ENCODE results near the gene ACBD6.

ACBD6 gene

DNA sequence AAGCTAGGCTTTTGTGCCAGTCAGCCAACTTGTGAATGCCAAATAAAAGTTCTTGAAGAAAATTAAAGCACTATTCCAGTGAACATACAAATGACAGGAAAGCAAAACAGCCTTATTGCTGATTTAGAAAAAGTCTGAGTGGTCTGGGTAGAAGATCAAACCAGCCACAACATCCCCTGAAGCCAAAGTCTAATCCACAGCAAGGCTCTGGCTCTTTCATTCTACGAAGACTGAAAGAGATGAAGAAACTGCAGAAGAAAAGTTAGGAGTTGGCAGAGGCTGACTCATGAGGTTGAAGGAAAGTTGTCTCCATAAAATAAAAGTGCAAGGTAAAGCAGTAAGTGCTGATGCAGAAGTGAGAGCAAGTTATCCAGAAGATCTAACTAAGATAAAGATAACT lies 206.4 kb downstream of the ACBD6 start:
- DNase-seq (ENCODE audit: low read depth), result no peak

DNA sequence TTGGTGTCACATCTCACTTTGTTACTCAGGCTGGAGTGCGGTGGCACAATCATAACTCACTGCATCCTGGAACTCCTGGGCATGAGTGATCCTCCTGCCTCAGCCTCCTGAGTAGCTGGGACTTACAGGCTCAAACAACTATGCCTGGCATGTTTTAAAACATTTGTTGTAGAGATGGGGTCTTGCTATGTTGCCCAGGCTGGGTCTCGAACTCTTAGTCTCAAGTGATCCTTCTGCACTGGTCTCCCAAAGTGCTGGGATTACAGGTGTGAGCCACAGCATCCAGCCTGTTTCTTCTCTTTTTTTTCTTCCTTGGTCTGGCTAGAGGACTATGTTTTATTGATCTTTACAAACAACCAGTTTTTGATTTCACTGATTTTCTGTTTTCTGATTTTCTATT lies 207.7 kb downstream of the ACBD6 start:
- DNase-seq (ENCODE audit: low read depth), result no peak

DNA sequence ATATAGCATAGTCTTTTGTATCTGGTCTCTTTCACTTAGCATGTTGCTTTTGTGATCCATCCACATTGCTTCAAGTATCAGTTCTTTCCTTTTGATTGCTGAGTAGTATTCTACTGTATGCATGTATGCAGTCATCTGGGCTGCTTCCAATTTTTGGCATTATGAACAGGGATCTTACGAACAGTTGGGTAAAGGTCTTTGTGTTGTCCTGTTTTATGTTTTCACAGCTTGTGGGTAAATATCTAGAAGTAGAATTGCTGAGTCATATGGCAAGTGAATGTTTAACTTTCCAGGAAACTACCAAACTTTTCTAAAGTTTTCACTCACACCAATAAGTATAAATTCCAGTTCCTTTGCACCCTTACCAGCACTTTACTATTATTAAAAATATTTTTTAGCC lies 211.4 kb downstream of the ACBD6 start:
- no peak for DNase-seq (ENCODE audit: low read depth)

DNA sequence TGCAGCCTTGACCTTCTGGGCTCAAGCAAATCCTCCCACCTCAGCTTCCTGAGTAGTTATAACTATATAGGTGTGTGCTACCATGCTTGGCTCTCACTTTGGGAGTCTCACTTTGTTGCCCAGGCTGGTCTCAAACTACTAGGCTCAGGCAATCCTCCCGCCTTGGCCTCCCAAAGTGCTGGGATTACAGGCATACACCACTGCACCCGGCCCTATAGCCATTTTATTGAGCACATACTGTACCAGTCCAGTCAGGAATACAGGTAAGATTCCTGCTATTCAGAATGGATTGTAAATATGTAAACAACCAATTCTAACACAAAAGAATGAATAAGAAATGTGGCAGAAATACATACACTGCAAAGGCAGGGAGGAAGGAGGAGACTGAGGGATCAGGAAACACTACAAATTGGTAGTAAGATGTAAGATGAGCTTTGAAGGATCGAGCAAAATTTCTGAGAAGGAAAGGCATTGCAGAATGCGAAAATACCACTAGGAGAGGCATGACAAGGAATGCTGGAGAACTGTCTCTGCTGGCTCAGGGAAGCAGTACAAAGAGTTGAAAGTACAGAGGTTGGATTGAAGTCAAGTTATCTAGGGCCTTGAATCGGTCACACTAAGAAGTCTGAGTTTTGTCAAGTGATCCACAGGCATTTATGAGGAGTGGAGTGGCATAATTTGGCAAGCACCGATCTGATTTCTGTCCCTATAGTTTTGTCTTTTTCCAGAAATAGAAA lies 211.9 kb downstream of the ACBD6 start:
- no peak for DNase-seq (ENCODE audit: low read depth)

DNA sequence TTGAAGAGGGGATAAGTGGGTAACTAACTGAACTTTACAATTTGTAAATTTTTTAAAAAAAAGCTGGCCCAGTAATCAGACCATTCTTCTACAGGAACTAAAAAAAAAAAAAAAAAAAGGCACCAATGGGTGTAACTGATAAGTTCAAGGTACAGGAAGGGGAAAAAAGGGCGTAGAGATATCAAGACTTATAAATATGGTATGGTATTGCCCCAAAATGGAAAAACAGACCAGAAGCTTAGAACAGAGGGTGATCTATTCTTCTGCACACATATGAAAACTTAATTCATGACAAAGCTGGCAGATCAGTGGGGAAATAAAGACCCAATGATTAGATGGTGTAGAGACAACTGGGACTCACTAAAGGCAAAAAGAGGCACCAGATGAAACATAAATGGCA lies 213.4 kb downstream of the ACBD6 start:
- DNase-seq (ENCODE audit: low read depth), result no peak

DNA sequence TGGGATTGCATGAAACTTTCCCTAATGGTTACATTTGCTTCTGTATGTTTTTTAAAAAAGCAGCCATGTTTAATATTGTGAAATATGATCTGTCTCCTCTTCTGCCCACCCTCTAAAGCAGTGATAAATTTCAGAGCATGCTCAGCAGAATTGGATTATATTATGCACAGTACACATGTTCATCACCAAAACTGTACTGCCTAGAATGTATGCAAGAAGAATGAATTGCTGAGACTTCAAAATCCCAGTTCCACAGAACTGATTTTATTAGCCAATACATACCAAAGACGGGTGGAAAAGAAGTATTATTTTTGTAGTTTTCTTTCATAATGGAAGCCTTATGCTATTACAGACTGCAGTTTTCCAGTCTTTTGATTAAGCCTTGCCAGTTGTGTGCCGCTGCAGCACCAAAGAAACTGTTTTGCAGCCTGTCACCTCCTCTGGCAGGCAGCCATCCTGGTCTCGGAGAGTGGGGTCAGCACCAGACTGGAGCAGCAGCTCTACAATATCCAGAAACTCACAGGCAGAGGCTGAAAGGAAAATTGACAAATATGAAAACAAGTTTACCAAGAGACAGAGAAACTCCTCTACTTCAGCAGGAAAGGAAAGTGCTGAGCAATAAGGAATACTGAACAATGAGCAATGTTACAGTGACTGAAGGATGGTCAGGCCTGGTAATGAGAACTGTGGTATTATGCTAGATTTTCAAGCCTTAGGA lies 214.2 kb downstream of the ACBD6 start:
- no peak for DNase-seq (ENCODE audit: low read depth)

DNA sequence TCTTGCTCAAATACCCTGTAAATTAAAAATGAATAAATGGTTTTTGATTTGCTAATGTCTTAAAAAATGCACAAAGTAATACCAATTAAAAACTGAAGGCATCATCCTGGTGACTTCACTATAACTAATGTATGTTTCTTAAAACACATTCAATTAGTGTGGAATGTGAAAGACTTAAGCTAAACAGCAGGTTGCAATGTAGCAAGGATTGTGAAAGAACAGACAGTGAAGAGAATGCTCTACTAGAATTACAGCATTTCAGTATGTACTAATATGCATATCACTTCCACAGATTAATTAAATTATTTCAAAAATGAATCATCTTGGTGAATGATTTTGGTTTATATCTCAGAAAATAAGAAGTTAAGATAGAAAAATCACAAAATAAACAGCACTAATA lies 216.0 kb downstream of the ACBD6 start:
- DNase-seq (ENCODE audit: low read depth), result no peak

DNA sequence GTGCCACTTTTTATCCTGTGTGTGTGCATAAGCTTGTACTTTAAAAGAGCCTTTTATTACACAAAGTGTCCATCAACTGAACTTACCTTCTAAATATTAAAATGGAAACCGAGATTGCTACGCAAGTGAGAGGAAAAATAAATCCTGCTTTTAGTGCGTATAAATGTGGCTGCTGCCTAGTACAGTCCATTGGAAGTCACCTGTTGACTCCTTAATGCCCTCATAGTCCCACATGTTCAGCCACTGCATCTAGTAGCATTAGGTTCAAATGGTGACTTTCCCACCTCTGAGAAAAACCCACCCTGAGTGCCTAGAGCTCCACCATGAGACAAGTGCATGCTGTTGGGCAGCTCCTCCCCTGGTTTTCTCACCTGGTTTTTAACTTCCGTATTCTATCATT lies 219.3 kb downstream of the ACBD6 start:
- no peak for DNase-seq (ENCODE audit: low read depth)

DNA sequence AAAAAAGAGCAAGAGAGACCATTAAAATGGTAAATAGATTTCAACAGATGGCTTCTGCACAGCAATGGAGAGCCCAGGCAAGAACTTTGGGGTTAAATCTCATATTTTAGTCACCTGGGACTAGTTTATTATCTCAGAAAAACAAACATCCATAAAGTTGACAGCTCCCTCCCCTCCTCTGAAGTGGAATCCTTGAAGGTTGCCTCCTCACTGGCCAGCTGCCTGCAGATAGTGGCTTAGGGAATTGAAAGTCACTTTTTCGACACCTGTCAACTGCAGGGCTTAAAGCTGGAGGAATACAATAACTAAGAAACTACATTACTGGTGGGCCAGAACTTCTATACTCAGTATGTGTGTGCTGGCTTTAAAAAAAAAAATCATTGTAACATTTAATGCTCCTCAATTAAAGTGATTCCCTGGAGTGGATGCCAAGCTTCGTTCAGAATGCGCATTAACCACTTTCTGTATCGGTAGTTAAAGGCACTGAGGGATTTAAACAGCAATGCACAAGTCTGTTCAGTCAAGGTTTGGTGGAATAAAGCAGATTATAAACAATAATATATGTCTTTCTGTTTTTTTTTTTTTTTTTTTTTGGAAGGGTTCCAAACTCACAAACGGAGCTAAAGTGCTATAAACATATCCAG lies 219.9 kb downstream of the ACBD6 start:
- no peak for DNase-seq (ENCODE audit: low read depth)

DNA sequence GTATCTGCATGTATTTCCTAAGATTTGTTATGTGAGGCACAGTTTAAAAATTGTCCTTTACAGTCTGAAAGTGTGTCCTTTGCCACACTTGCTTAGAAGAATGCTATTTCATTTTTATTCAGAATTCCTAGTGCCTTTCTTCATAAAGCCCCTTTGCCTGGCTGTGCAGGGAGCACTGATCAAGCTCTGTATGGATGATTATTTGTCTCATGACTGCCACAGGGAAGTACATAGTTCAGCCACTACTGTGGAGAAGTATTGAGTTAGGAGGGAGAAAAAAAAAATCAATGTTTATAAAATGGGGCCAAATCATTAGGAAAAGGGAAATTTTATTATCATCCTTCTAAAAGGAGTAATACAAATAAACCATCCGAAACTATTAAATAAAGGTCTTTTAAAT lies 220.9 kb downstream of the ACBD6 start:
- DNase-seq (ENCODE audit: low read depth), result no peak

DNA sequence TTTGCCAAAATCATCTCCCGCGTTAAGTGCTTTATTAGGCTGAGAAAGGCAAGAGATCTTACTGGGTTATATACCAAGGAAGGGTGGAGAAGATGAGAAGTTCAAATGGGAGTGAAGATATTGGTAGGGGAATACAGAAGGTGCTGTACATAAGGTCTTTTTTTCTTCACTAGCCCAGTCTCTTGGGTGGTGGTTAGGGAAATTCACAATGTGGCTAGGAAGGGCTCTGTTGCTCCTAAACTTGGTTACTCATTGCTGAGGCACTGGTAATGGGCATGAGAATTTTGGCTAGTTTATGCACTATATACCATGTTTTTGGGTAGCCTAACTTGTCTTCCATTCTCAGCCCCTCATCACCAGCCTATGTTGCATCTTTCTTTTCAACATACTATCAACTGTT lies 221.8 kb downstream of the ACBD6 start:
- no peak for DNase-seq (ENCODE audit: low read depth)

DNA sequence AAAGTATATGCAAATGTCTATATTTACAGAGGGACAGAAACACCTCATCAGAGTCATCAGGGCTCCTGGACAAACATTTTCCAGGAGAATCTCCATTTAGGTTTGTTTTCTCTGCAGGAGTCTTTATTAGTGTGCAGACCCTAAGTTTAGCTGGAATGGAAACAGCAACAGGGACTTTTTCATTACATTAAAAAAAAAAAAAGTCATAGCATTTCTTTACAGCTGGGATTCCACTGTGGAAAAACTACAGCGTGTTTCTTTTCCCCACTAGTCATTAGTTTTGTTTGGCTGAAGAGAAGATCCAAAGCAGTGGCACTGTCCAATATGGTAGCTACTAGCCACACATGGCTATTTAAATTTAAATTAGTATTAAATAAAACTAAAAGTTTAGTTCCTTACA lies 222.7 kb downstream of the ACBD6 start:
- no peak for DNase-seq (ENCODE audit: low read depth)

DNA sequence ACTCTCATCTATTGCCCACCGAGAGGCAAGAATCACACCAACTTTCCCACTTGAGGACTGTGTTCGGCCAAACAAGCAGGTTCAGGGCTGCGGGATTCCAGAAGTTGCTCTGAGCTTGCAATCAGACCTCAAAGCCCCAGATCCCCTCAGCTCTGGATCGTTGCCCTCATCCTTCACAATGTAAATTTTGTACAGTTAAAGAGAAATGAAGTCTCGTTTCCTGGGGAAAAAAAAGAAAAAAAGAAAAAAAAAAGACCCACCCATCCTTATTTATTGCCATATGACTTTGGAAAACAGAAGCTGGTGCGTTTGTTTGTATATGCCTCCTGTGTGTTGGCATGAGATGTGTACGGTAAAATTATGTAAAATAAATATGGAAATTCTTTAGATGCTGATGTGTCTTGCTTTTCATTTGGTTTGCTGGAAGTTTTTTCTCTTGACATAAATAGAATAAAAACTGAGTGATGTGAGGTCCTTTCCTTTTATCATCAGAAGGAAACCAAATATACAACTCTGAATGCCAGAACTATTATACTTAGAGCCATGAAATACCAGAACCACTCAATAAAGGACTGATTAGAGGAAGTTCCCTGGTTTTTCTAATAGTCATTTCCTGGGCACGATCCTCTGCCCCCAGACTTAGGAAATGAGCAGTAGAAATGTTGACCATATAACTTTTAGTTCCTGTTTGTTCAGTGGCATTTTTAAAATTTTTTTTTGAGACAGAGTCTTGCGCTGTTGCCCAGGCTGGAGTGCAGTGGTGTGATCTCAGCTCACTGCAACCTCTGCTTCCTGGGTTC lies 223.6 kb downstream of the ACBD6 start:
- DNase-seq (ENCODE audit: low read depth), result no peak

DNA sequence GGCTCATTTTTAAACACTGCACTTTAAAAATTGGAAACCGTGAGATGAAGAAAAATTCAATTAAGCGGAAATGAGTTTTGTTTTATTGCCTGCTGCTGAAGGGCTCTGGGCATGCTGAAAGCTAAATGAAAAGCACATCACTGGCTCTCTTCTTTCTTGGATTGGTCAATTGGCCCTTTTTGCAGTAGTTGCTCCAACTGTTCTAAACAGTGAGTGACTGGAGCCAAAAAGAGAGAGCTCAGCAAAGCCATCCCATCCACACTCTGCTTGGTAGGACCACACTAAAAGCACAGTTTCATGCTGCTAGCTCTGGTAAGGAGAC lies 224.2 kb downstream of the ACBD6 start:
- DNase-seq (ENCODE audit: low read depth), result no peak

DNA sequence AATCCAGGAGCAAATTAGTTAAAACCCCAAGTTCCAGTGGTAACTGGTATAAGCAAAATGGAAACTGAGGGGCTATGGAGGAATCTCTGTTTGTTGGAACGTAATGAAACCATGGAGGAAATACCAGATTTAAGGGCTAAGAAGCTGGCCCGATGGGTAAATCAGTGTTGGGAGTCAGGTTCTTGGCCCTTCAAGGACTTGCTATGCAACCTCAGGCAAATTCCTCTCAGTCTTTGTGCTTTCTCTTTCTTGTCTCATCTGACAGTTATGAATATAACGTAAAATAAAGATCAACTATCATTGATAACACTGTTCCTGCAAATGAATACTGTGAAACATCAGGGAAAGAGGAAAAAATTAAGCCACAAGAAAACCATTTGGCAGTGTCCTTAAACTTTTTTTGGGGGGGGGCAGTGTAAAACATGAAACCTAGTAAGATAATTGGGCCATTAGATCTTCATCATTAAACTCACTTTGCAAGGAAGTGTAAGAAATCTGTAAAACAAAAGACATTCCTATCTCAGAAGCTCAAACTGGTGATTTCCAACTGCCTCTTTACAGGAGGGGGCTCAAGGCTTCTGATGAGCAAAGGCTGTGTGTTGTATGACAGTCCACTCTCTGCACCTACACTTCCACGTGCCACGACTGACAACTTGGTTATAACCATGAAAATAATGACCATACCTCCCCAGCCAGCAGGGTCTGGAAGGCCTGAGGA lies 224.7 kb downstream of the ACBD6 start:
- no peak for DNase-seq (ENCODE audit: low read depth)

DNA sequence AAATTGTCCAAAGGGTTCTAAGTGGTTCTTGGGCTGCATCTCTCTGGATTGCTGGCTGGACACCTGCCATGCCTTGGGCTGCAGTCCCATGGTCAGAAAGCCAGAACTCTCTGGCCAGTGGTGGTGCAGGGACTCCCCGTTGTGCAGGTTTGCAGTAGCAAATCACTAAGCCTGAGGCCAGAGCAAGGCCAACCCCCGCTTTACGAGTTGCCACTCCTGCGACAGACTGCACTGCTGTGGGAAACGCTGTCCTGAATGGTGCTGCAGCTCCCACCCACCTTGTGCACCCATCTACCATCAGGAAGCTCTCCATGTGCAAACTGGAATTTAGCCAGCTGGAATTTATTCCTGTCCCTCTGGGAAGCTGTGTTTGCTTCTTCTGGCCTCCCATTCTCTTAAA lies 226.7 kb downstream of the ACBD6 start:
- DNase-seq (ENCODE audit: low read depth), result no peak

DNA sequence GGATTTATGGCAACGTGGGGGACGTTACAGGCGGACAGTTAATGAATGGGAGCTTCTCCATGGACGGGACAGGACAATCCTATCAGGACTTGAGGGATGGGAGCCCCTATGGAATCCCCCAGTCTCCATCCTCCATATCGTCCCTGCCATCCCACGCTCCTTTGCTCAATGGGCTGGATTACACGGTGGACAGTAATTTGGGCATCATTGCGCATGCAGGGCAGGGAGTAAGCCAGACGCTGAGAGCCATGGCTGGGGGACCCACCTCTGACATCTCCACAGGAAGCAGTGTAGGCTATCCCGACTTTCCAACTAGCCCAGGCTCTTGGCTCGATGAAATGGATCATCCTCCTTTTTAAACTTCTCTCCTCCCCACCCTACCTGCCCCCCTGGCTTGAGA lies 228.2 kb downstream of the ACBD6 start:
- no peak for DNase-seq (ENCODE audit: low read depth)

DNA sequence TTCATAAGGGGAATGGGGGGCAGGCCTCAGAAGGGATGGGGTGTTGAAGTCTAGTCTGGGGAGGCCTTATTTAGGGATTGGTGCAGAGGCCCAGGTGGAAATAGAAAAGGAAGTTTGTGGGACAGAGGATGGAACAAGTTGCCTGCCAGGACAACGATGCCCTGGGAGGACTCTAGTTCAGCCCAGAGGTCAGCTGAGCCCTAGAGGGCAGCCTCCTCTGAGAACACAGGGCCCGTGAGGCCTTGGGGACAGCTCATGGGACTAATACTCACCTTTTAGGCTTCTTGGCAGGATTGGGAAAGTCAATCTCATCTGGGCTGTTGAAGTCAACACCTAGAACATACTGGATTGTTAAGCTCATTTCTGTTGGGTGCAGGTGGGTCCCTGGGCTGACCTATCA lies 229.3 kb downstream of the ACBD6 start:
- DNase-seq (ENCODE audit: low read depth), result no peak

DNA sequence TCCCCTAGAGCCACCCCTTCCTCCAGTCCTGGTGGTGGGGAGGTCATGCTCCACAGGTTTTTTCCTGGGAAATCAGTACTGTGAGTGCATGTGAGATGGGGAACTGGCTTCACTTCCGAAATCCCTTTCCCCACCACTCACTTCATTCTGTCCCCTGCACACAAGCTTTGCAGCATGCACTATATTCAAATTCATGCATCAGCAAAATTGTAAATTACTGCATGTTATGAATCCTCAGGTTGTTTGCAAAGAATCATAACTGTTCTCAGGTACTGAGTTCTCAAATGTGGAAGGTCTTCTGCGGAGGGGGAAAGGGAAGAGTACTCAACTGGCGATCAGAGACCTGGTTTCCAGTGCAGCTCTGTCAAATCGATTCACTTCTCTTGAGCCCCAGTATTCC lies 230.0 kb downstream of the ACBD6 start:
- no peak for DNase-seq (ENCODE audit: low read depth)

DNA sequence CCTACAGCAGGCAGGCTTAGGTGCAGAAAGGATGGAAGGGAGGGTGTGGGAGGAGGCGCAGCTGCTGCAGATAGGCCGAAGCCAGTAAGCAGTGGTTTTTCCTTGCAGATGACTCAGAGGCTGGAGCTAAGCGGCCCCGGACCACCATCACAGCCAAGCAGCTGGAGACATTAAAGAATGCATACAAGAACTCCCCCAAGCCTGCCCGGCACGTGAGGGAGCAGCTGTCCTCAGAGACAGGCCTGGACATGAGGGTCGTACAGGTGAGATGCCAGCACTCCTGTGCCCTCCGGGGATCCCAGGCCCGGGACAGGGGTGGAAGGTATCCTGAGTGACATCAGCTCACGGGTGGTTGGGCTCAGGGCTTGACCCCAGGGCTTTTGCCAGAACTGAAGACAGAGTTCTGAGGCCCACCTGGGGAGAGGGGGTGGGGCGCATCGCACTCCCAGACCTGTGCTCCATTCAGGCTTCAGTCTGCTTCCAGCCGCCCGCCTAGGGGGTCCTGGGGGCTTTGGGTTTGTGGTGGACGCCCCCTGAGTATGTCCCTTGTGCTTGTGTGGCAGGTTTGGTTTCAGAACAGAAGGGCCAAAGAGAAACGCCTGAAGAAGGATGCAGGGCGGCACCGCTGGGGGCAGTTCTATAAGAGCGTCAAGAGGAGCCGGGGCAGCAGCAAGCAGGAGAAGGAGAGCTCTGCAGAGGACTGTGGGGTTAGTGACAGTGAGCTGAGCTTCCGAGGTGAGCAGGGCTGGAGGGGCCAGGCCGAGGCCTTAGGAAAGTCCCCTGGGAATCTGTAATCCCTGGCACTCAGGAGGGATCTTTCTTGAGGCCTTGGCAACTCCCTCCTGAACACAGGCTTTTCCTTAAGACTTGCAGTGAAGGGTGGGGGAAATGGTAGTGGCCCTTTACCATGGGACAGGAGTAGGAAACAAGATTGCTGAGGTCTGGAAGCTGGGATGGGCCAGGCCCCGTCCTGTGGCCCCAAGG lies 230.8 kb downstream of the ACBD6 start:
- DNase-seq (ENCODE audit: low read depth), result no peak
